Vagina (tissue), 2 donors: Measurements from ENCODE around the gene TUBB3. TPM values are rescaled to one million over a fixed set of nuclear protein-coding genes. Genes with fewer than 3 reads are reported as not detected.

ENCODE experiments used
- DNase-seq, 2 donors: peaks; one replicate each; pipeline ENCODE4 v3.0.0-alpha.2; 2017; ENCODE audit errors: extremely low spot score in 2 of 2
- H3K27ac ChIP-seq: fragments of 200-600 bp; sonication (generic); one replicate; pipeline ENCODE4 v1.5.1; 2019
- H3K27me3 ChIP-seq: fragments of 200-600 bp; sonication (generic); one replicate; pipeline ENCODE4 v1.5.1; 2019
- H3K36me3 ChIP-seq, 2 donors: fragments of 200-600 bp; sonication (generic); one replicate each; pipeline ENCODE4 v1.5.1; 2017 to 2019
- H3K4me1 ChIP-seq: fragments of 200-600 bp; sonication (generic); one replicate; pipeline ENCODE4 v1.5.1; 2019
- H3K4me3 ChIP-seq, 2 donors: fragments of 200-600 bp; sonication (generic); 1 replicate in 1 of 2; 2 replicates in 1 of 2; pipeline ENCODE4 v1.5.1; 2016 to 2019
- H3K9me3 ChIP-seq: fragments of 200-600 bp; sonication (generic); one replicate; pipeline ENCODE4 v1.5.1; 2019
- CTCF ChIP-seq, 3 experiments: fragments of 450-650 bp in 2 of 3; fragments of 200-600 bp in 1 of 3; sonication (generic) in 1 of 3; IDR thresholded peaks; one replicate each; pipeline ENCODE4 v1.5.1; 2017 to 2019; ENCODE audit warnings: antibody characterized with exemption in 3 of 3, mild to moderate bottlenecking in 2 of 3, moderate library complexity in 2 of 3
- POLR2A ChIP-seq, 2 donors: fragments of 450-650 bp; IDR thresholded peaks; one replicate each; pipeline ENCODE4 v1.6.1; 2017; ENCODE audit warnings: antibody characterized with exemption in 2 of 2, mild to moderate bottlenecking in 2 of 2, moderate library complexity in 2 of 2
- POLR2AphosphoS5 ChIP-seq, 2 donors: sonication (generic); formaldehyde crosslinking; IDR thresholded peaks; one replicate each; pipeline ENCODE4 v1.9.0; 2017; ENCODE audit warnings: antibody characterized with exemption in 2 of 2, mild to moderate bottlenecking in 2 of 2, low read depth in 1 of 2; ENCODE audit not compliant: insufficient read depth in 1 of 2
- intact Hi-C: fragments of 100-400 bp; cut with DNase I; formaldehyde crosslinking; loops from one replicate; pipeline ENCODE4 v1.15.1; 2023
- total RNA-seq: library from RNA; depleted of rRNA; stranded (reverse); fragments of >200 nt; gene quantifications from one replicate; pipeline ENCODE4 v1.2.3, GENCODE V29; 2016

Gene TUBB3
- total RNA-seq, 1 donor from 2014 or later, result 19.2 TPM

GRCh38 chr16:89981414-89981813 lies 58.3 kb downstream of the TUBB3 start:
- intact Hi-C loops, result no loop called here
- H3K4me3 ChIP-seq, result no peak overlapping the region
- no peak overlapping the region for H3K27ac ChIP-seq
- no peaks in the 10 kb centered on the region for H3K27me3 ChIP-seq
- peaks cover 1 to 70% of the 10 kb centered on the region in 2 donors for H3K36me3 ChIP-seq
- no peak for DNase-seq
- H3K9me3 ChIP-seq, result no peaks in the 10 kb centered on the region
- TF ChIP-seq CTCF (IDR thresholded peaks at IDR 0.05) (no peak), POLR2AphosphoS5 (IDR thresholded peaks at IDR 0.05; ENCODE audit: insufficient read depth in 1 of 2, low read depth in 1 of 2) (no peak), POLR2A (IDR thresholded peaks at IDR 0.05) (no peak)
- H3K4me1 ChIP-seq, result no peaks in the 10 kb centered on the region

GRCh38 chr16:89982318-89982717 lies 59.2 kb downstream of the TUBB3 start:
- H3K4me3 ChIP-seq, result no peak overlapping the region
- H3K9me3 ChIP-seq, result no peaks in the 10 kb centered on the region
- H3K4me1 ChIP-seq, result no peaks in the 10 kb centered on the region
- TF ChIP-seq CTCF (IDR thresholded peaks at IDR 0.05) (no peak), POLR2AphosphoS5 (IDR thresholded peaks at IDR 0.05; ENCODE audit: insufficient read depth in 1 of 2, low read depth in 1 of 2) (no peak)
- intact Hi-C loops, result no loop called here
- H3K27ac ChIP-seq, result no peak overlapping the region
- no peaks in the 10 kb centered on the region for H3K27me3 ChIP-seq
- peaks cover 3 to 73% of the 10 kb centered on the region in 2 donors for H3K36me3 ChIP-seq
- no peak for DNase-seq

- H3K9me3 ChIP-seq, result no peaks in the 10 kb centered on the region
- no peak overlapping the region for H3K27ac ChIP-seq
- no peaks in the 10 kb centered on the region for H3K27me3 ChIP-seq
- TF ChIP-seq POLR2A (IDR thresholded peaks at IDR 0.05) (no peak), POLR2AphosphoS5 (IDR thresholded peaks at IDR 0.05; ENCODE audit: insufficient read depth in 1 of 2, low read depth in 1 of 2) (no peak), CTCF (IDR thresholded peaks at IDR 0.05) (no peak)
- no peaks in the 10 kb centered on the region for H3K4me1 ChIP-seq
- intact Hi-C loops, result no loop called here
- H3K36me3 ChIP-seq, result peaks cover 3 to 79% of the 10 kb centered on the region in 2 donors
- H3K4me3 ChIP-seq, result no peak overlapping the region
- DNase-seq, result no peak
These were observed 60.4 kb downstream of the TUBB3 start for GRCh38 chr16:89983536-89983935.

- Histone ChIP-seq H3K27me3 (no peaks in the 10 kb centered on the region), H3K4me3 (no peak overlapping the region), H3K36me3 (peaks cover 3 to 80% of the 10 kb centered on the region in 2 donors), H3K4me1 (no peaks in the 10 kb centered on the region), H3K27ac (no peak overlapping the region), H3K9me3 (no peaks in the 10 kb centered on the region)
- intact Hi-C loops, result no loop called here
- no peak for DNase-seq
- TF ChIP-seq CTCF (IDR thresholded peaks at IDR 0.05) (no peak), POLR2AphosphoS5 (IDR thresholded peaks at IDR 0.05; ENCODE audit: insufficient read depth in 1 of 2, low read depth in 1 of 2) (no peak), POLR2A (IDR thresholded peaks at IDR 0.05) (no peak)
These were observed 61.1 kb downstream of the TUBB3 start for GRCh38 chr16:89984216-89984615.

GRCh38 chr16:89985219-89985618 lies 62.1 kb downstream of the TUBB3 start:
- Histone ChIP-seq H3K4me1 (no peaks in the 10 kb centered on the region), H3K36me3 (peaks cover 3 to 71% of the 10 kb centered on the region in 2 donors), H3K4me3 (no peak overlapping the region), H3K27ac (no peak overlapping the region), H3K27me3 (no peaks in the 10 kb centered on the region), H3K9me3 (no peaks in the 10 kb centered on the region)
- intact Hi-C loops, result no loop called here
- no peak for TF ChIP-seq POLR2A (IDR thresholded peaks at IDR 0.05)
- TF ChIP-seq CTCF (IDR thresholded peaks at IDR 0.05), result no peak
- no peak for TF ChIP-seq POLR2AphosphoS5 (IDR thresholded peaks at IDR 0.05; ENCODE audit: insufficient read depth in 1 of 2, low read depth in 1 of 2)
- DNase-seq, result no peak

Other genes starting within 250 kb of the TUBB3 start
- gene CDK10, start 236.7 kb upstream of the TUBB3 start, total RNA-seq, result 44.0 TPM
- gene SPATA2L, start 221.6 kb upstream of the TUBB3 start, total RNA-seq, result 16.2 TPM
- 10.1 TPM for gene VPS9D1, start 202.4 kb upstream of the TUBB3 start, total RNA-seq
- gene ZNF276, start 201.8 kb upstream of the TUBB3 start, total RNA-seq, result 57.0 TPM
- 12.0 TPM for gene FANCA, start 106.7 kb upstream of the TUBB3 start, total RNA-seq
- 2.2 TPM for gene SPIRE2, start 94.9 kb upstream of the TUBB3 start, total RNA-seq
- 132 TPM for gene TCF25, start 49.8 kb upstream of the TUBB3 start, total RNA-seq
- gene MC1R, start 4.5 kb upstream of the TUBB3 start, total RNA-seq, result 4.4 TPM
- gene DEF8, start 25.4 kb downstream of the TUBB3 start, total RNA-seq, result 94.5 TPM
- gene DBNDD1, start 96.1 kb downstream of the TUBB3 start, total RNA-seq, result 8.1 TPM
- not detected for gene PRDM7, start 154.0 kb downstream of the TUBB3 start, total RNA-seq